BE2C (cell line): ENCODE data around the gene TLN1.

Experiments used
- DNase-seq: peaks from one replicate; pipeline ENCODE4 v3.0.0-alpha.2; 2020
- H3K27me3 ChIP-seq: fragments of 250-450 bp; sonication (Bioruptor Pico); 2 replicates; pipeline ENCODE4 v1.5.1; 2020; ENCODE audit warnings: mild to moderate bottlenecking
- H3K36me3 ChIP-seq: fragments of 250-450 bp; sonication (Bioruptor Pico); 2 replicates; pipeline ENCODE4 v1.5.1; 2020; ENCODE audit warnings: mild to moderate bottlenecking
- H3K4me1 ChIP-seq: fragments of 250-450 bp; sonication (Bioruptor Pico); 2 replicates; pipeline ENCODE4 v1.5.1; 2020
- H3K4me3 ChIP-seq: 2 replicates; pipeline ENCODE4 v1.5.1; 2011; ENCODE audit warnings: low read depth, low read length
- H3K9me3 ChIP-seq: fragments of 250-450 bp; sonication (Bioruptor Pico); 2 replicates; pipeline ENCODE4 v1.5.1; 2020
- TF ChIP-seq, protein P1 (sequence below): IDR thresholded peaks from 2 replicates; pipeline ENCODE4 v1.5.1; 2012; ENCODE audit warnings: mild to moderate bottlenecking, low read depth, low read length

Gene TLN1

GRCh38 chr9:35743880-35744518, 12.0 kb upstream of the TLN1 start:
- Histone ChIP-seq H3K9me3 (no peaks in the 10 kb centered on the region), H3K27me3 (no peaks in the 10 kb centered on the region), H3K4me1 (peaks cover 3% of the 10 kb centered on the region), H3K4me3 (no peak overlapping the region), H3K36me3 (peaks cover 53% of the 10 kb centered on the region)
- TF ChIP-seq, protein P1, sequence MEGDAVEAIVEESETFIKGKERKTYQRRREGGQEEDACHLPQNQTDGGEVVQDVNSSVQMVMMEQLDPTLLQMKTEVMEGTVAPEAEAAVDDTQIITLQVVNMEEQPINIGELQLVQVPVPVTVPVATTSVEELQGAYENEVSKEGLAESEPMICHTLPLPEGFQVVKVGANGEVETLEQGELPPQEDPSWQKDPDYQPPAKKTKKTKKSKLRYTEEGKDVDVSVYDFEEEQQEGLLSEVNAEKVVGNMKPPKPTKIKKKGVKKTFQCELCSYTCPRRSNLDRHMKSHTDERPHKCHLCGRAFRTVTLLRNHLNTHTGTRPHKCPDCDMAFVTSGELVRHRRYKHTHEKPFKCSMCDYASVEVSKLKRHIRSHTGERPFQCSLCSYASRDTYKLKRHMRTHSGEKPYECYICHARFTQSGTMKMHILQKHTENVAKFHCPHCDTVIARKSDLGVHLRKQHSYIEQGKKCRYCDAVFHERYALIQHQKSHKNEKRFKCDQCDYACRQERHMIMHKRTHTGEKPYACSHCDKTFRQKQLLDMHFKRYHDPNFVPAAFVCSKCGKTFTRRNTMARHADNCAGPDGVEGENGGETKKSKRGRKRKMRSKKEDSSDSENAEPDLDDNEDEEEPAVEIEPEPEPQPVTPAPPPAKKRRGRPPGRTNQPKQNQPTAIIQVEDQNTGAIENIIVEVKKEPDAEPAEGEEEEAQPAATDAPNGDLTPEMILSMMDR, result no peak
- no peak for DNase-seq

DNA sequence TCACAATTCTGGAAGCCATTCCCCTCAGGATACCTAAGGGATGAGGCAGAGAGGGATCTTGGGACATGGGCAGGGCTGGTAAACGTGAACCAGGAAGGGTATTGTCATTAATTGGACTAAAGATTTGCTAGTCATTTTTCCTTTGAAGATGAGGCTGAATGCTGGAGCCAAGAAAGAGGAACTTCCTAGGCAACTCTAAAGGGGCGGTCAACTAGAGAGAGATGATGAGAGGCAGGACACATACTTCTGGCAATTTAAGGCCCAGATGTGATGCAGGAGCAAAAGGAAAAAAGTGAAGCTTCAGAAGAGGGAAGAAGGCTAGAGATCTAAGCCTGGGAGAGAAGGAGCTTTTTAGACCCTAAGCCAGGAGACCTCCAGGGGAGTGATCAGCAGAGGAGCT, 11.5 kb upstream of the TLN1 start:
- Histone ChIP-seq H3K4me3 (no peak overlapping the region), H3K4me1 (peaks cover 3% of the 10 kb centered on the region), H3K27me3 (no peaks in the 10 kb centered on the region), H3K9me3 (no peaks in the 10 kb centered on the region), H3K36me3 (peaks cover 59% of the 10 kb centered on the region)
- TF ChIP-seq, protein P1, result no peak
- no peak for DNase-seq

DNA sequence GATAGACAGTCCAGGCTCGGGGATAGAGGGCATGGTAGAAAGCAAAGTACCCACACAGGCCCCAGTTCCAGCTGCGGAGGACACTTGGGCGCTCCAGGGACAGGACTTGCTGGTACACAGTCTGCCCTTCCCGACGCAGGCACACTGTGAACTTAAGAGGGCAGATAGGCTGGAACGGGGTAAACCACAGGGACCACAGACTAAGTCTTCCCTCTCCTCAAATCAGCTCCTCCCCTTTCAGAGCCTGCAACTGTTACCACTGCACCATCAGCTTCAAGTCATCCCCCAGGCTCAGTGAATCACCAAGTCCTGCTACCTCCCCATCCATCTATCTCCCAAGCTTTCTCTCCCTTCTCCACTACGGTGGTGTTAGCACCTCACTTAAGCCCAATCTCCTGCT, 9.7 kb upstream of the TLN1 start:
- TF ChIP-seq, protein P1, result no peak
- no peaks in the 10 kb centered on the region for H3K9me3 ChIP-seq
- H3K4me1 ChIP-seq, result peaks cover 3% of the 10 kb centered on the region
- DNase-seq, result no peak
- peaks cover 76% of the 10 kb centered on the region for H3K36me3 ChIP-seq
- H3K27me3 ChIP-seq, result no peaks in the 10 kb centered on the region
- H3K4me3 ChIP-seq, result no peak overlapping the region

- peaks cover 90% of the 10 kb centered on the region for H3K36me3 ChIP-seq
- no peaks in the 10 kb centered on the region for H3K4me1 ChIP-seq
- no peaks in the 10 kb centered on the region for H3K27me3 ChIP-seq
- H3K4me3 ChIP-seq, result no peak overlapping the region
- no peaks in the 10 kb centered on the region for H3K9me3 ChIP-seq
- TF ChIP-seq, protein P1, result no peak
- DNase-seq, result no peak
These were observed 8.2 kb upstream of the TLN1 start for GRCh38 chr9:35740243-35740642.

DNA sequence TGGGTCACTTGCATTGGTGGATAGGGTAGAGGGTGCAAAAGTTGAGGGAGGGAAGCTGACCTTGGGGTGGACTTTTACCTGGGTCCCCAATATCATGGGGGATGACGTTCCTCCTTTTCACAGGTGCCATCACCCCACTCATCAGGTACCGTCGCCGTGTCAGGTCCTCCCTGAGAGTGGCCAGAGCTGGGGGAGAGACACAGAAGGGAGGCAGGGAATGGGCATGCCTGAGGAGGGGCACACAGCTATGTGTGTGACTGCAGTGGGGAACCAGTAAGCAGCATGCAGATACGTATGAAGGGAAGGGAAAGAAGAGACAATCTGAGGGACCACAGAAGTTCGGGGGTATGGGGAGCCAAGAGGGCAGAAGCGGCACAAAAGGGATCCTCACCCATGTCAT, 6.9 kb upstream of the TLN1 start:
- Histone ChIP-seq H3K4me1 (no peaks in the 10 kb centered on the region), H3K9me3 (no peaks in the 10 kb centered on the region), H3K4me3 (no peak overlapping the region), H3K36me3 (peaks cover 81% of the 10 kb centered on the region), H3K27me3 (no peaks in the 10 kb centered on the region)
- TF ChIP-seq, protein P1, result no peak
- DNase-seq, result no peak

GRCh38 chr9:35738186-35738585, 6.2 kb upstream of the TLN1 start:
- H3K4me3 ChIP-seq, result no peak overlapping the region
- no peak for DNase-seq
- H3K9me3 ChIP-seq, result no peaks in the 10 kb centered on the region
- H3K36me3 ChIP-seq, result peaks cover 74% of the 10 kb centered on the region
- TF ChIP-seq, protein P1, result no peak
- H3K4me1 ChIP-seq, result no peaks in the 10 kb centered on the region
- no peaks in the 10 kb centered on the region for H3K27me3 ChIP-seq
